ENCODE data around the gene CENPF. TPM values are rescaled to one million over a fixed set of nuclear protein-coding genes. Genes with fewer than 3 reads are reported as not detected.

Gene CENPF
- total and polyA plus RNA-seq, 2 of the 13 experiments (the other 11 are each of a cell fraction or from before 2014, with no cell fraction given), result 14.7 to 84.9 TPM

GRCh38 chr1:214637722-214638458, 34.9 kb downstream of the CENPF start (continued):
- TF ChIP-seq PREB (CRISPR knock-in tag; IDR thresholded peaks at IDR 0.05), result no peak

GRCh38 chr1:214638459-214638807, 35.4 kb downstream of the CENPF start:
- ATAC-seq, result no peak
- Histone ChIP-seq H3K9me3 (ENCODE audit: low read length) (no peaks in the 10 kb centered on the region), H4K20me1 (ENCODE audit: insufficient read depth, low read length) (no peaks in the 10 kb centered on the region), H3K27me3 (ENCODE audit: control insufficient read depth in 1 of 2, insufficient read depth in 2 of 2, low read length in 2 of 2) (no peaks in the 10 kb centered on the region), H3K36me3 (replicated peaks in 1 of 2; ENCODE audit: control insufficient read depth in 1 of 2, insufficient read depth in 2 of 2, low read length in 2 of 2) (peaks cover 26 to 83% of the 10 kb centered on the region in 2 experiments), H3K9ac (ENCODE audit: insufficient read depth, low read depth, low read length) (no peak overlapping the region), H3K27ac (ENCODE audit: extremely low read length, insufficient read depth, low read length) (no peak overlapping the region), H2AFZ (ENCODE audit: low read length) (no peak overlapping the region), H3K4me2 (ENCODE audit: low read depth, low read length) (no peak overlapping the region), H3K4me3 (replicated peaks in 1 of 3; ENCODE audit: insufficient read depth in 1 of 3, low read depth in 2 of 3, low read length in 3 of 3) (no peak overlapping the region), H3K79me2 (ENCODE audit: insufficient read depth, low read length) (no peaks in the 10 kb centered on the region), H3K4me1 (ENCODE audit: insufficient read depth, low read length) (no peaks in the 10 kb centered on the region)
- TF ChIP-seq CCDC6 (CRISPR knock-in tag; IDR thresholded peaks at IDR 0.05) (no peak), FOXA1 (IDR thresholded peaks at IDR 0.05) (no peak), FOXA1 (CRISPR knock-in tag; IDR thresholded peaks at IDR 0.05) (no peak), YEATS4 (CRISPR knock-in tag; IDR thresholded peaks at IDR 0.05; ENCODE audit: borderline replicate concordance) (no peak), ZNF639 (CRISPR knock-in tag; conservative IDR thresholded peaks at IDR 0.05) (no peak), HDAC6 (IDR thresholded peaks at IDR 0.05; ENCODE audit: low read depth, low read length) (no peak), HBP1 (CRISPR knock-in tag; IDR thresholded peaks at IDR 0.05; ENCODE audit: low read depth) (no peak), ZNF367 (CRISPR knock-in tag; IDR thresholded peaks at IDR 0.05; ENCODE audit: borderline replicate concordance) (no peak), MXD3 (CRISPR knock-in tag; IDR thresholded peaks at IDR 0.05) (no peak)
- intact Hi-C loops (cut with micrococcal nuclease; ENCODE audit: unreplicated experiment) (no loop called here), in situ Hi-C loops (cut with HindIII; ENCODE audit: extremely low pct_ligation_motif_present, low pct_unique_long_range_greater_than_20kb) (no loop called here)
- FAIRE-seq, result no peak
- CTCF ChIA-PET (ENCODE audit: low intra/inter-chr PET ratio, low total read pairs), result interaction anchor here (1.1 to 1.8 kb wide), 2 partner anchors 11 to 425 kb away, joined by 4 to 8 read pairs; no protein-coding TSS in a partner anchor
- POLR2A ChIA-PET, result no interaction called here
- DNase-seq (ENCODE audit: low spot score), result no peak
- BruUV-seq (replicated peaks), result no TSS peak
- WGBS (ENCODE audit: low lambda C conversion rate), result 98% methylated on average over 6 of the region's 6 CpGs
